22Rv1 (cell line): ENCODE results near the gene PARD3B.

Experiments
- ZFX ChIP-seq: fragments of 450-650 bp; IDR thresholded peaks from 2 replicates; pipeline ENCODE4 v1.6.1; 2017; ENCODE audit warnings: antibody characterized with exemption, borderline replicate concordance
- TF ChIP-seq, protein P1 (sequence below): fragments of 450-650 bp; IDR thresholded peaks from 2 replicates; pipeline ENCODE4 v1.5.1; 2017; ENCODE audit warnings: mild to moderate bottlenecking

DNA sequence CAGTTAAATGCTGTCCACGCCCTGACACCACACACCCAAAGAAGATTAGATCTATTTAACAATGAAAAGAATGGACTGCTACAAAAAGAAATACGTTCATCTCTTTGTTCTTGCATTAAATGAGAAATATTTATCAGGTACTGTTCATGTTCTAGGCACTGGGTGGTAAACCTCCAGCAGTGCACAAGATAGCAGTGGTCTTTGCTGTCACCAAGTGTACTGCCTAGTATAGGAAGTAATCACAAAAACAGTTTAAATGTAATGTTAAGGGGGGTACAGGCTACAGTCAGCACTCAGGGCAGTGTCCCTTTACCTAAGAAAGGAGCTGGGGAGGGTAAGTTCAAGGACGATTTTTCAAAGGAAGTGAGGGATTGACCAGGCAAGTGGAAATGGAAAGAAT, 443.6 kb downstream of the PARD3B start:
- TF ChIP-seq, protein P1, sequence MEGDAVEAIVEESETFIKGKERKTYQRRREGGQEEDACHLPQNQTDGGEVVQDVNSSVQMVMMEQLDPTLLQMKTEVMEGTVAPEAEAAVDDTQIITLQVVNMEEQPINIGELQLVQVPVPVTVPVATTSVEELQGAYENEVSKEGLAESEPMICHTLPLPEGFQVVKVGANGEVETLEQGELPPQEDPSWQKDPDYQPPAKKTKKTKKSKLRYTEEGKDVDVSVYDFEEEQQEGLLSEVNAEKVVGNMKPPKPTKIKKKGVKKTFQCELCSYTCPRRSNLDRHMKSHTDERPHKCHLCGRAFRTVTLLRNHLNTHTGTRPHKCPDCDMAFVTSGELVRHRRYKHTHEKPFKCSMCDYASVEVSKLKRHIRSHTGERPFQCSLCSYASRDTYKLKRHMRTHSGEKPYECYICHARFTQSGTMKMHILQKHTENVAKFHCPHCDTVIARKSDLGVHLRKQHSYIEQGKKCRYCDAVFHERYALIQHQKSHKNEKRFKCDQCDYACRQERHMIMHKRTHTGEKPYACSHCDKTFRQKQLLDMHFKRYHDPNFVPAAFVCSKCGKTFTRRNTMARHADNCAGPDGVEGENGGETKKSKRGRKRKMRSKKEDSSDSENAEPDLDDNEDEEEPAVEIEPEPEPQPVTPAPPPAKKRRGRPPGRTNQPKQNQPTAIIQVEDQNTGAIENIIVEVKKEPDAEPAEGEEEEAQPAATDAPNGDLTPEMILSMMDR = no peak
- TF ChIP-seq ZFX = no peak
